Tibial artery (tissue), 4 donors: ENCODE results near the gene ASAP2.

Source experiments
- DNase-seq, 2 donors: peaks; one replicate each; pipeline ENCODE4 v3.0.0-alpha.2; 2019
- H3K27ac ChIP-seq, 2 donors: fragments of 200-600 bp; sonication (generic) in 1 of 2; 1 replicate in 1 of 2; 2 replicates in 1 of 2; pipeline ENCODE4 v1.5.1; 2018 to 2019; ENCODE audit warnings: mild to moderate bottlenecking in 1 of 2
- H3K27me3 ChIP-seq, 2 donors: fragments of 200-600 bp; sonication (generic) in 1 of 2; one replicate each; pipeline versions ENCODE4 v1.5.1 to v1.6.0; 2016 to 2019
- H3K36me3 ChIP-seq, 3 donors: fragments of 200-600 bp; sonication (generic) in 2 of 3; one replicate each; pipeline ENCODE4 v1.5.1; 2016 to 2019; ENCODE audit warnings: mild to moderate bottlenecking in 2 of 3
- H3K4me1 ChIP-seq, 4 donors: fragments of 200-600 bp; sonication (generic) in 2 of 4; 1 replicate in 3 of 4; 2 replicates in 1 of 4; pipeline ENCODE4 v1.5.1; 2016 to 2019
- H3K4me3 ChIP-seq, 2 donors: fragments of 200-600 bp; sonication (generic) in 1 of 2; 1 replicate in 1 of 2; 2 replicates in 1 of 2; pipeline ENCODE4 v1.5.1; 2018 to 2019; ENCODE audit warnings: mild to moderate bottlenecking in 2 of 2
- H3K9me3 ChIP-seq, 3 donors: fragments of 200-600 bp; sonication (generic) in 1 of 3; one replicate each; pipeline ENCODE4 v1.5.1; 2016 to 2019
- CTCF ChIP-seq, 2 experiments: fragments of 200-600 bp in 1 of 2; fragments of 450-650 bp in 1 of 2; IDR thresholded peaks; one replicate each; pipeline ENCODE4 v1.5.1; 2017 to 2019; ENCODE audit warnings: antibody characterized with exemption in 2 of 2, mild to moderate bottlenecking in 1 of 2, moderate library complexity in 1 of 2
- intact Hi-C: fragments of 100-400 bp; cut with DNase I; formaldehyde crosslinking; loops from one replicate; pipeline ENCODE4 v1.15.0; 2023; ENCODE audit warnings: low total_unique reads

Gene ASAP2

GRCh38 chr2:9204939-9205338, 1.7 kb upstream of the ASAP2 start:
- intact Hi-C loops: loop anchor here (10.0 kb wide), 1 partner anchor 60 kb away; no protein-coding TSS in a partner anchor
- no peaks in the 10 kb centered on the region for H3K9me3 ChIP-seq
- H3K27me3 ChIP-seq: no peaks in the 10 kb centered on the region
- DNase-seq: no peak
- no peak overlapping the region for H3K27ac ChIP-seq
- no peaks in the 10 kb centered on the region for H3K36me3 ChIP-seq
- H3K4me3 ChIP-seq: no peak overlapping the region
- TF ChIP-seq CTCF (IDR thresholded peaks at IDR 0.05): no peak
- peaks cover 0 to 24% (median 10%) of the 10 kb centered on the region in 4 donors for H3K4me1 ChIP-seq

GRCh38 chr2:9205486-9205885, 1.1 kb upstream of the ASAP2 start:
- H3K27me3 ChIP-seq: no peaks in the 10 kb centered on the region
- no peak for DNase-seq
- peak overlapping the region; percentile 95 for H3K4me3 ChIP-seq
- H3K36me3 ChIP-seq: no peaks in the 10 kb centered on the region
- peak overlapping the region; percentile 87 to 90 for H3K27ac ChIP-seq
- no peak for TF ChIP-seq CTCF (IDR thresholded peaks at IDR 0.05)
- H3K4me1 ChIP-seq: peaks cover 0 to 30% (median 10%) of the 10 kb centered on the region in 4 donors
- intact Hi-C loops: loop anchor here (10.0 kb wide), 1 partner anchor 59 kb away; no protein-coding TSS in a partner anchor
- H3K9me3 ChIP-seq: no peaks in the 10 kb centered on the region

GRCh38 chr2:9206991-9207640, 504 bp downstream of the ASAP2 start:
- peak in 1 of 2 donors; percentile 41 for DNase-seq
- no peak for TF ChIP-seq CTCF (IDR thresholded peaks at IDR 0.05)
- no peaks in the 10 kb centered on the region for H3K9me3 ChIP-seq
- peak overlapping the region; percentile 91 to 94 for H3K27ac ChIP-seq
- intact Hi-C loops: loop anchor here (2.0 to 10.0 kb wide), 2 partner anchors 58 to 128 kb away; no protein-coding TSS in a partner anchor
- H3K27me3 ChIP-seq: no peaks in the 10 kb centered on the region
- peak overlapping the region; percentile 95 for H3K4me3 ChIP-seq
- H3K4me1 ChIP-seq: peaks cover 0 to 46% (median 19%) of the 10 kb centered on the region in 4 donors
- H3K36me3 ChIP-seq: no peaks in the 10 kb centered on the region

DNA sequence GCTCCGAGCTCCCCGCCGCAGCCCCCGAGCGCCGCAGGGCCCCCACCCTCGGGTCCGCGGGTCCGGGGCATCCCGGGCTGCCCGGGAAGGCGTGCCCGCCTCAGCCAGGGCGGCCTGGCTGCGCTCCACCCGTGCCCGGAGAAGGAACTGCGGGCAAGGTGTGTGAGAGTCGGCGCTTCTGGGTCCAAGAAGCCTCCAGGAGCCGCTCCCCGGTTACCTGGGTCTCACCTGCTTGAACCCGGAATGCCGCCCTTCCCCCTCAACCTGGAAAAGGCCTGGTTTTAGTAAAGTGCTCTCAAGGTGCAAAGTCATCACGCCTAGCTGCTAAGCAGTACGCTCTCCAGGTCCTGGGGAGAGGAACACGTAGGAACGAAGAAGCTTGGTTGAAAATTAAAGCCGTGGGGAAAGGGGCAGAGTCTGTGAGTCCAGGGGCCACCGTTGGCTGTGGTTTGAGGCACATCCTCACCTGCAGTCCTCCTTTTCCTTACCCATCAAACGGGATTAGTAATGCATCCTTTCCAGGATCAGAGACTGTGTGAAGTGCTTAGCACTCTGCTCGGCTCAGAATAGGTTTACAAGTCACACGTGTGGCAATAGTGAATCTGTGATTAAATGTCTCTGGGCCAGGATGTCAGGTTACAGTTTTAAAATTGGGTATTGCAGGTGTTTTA, 1.2 kb downstream of the ASAP2 start:
- DNase-seq: no peak
- TF ChIP-seq CTCF (IDR thresholded peaks at IDR 0.05): no peak
- peak overlapping the region; percentile 91 to 94 for H3K27ac ChIP-seq
- peaks cover 0 to 52% (median 25%) of the 10 kb centered on the region in 4 donors for H3K4me1 ChIP-seq
- H3K9me3 ChIP-seq: no peaks in the 10 kb centered on the region
- H3K27me3 ChIP-seq: no peaks in the 10 kb centered on the region
- intact Hi-C loops: loop anchor here (2.0 to 10.0 kb wide), 2 partner anchors 57 to 127 kb away; no protein-coding TSS in a partner anchor
- peak overlapping the region; percentile 95 for H3K4me3 ChIP-seq
- no peaks in the 10 kb centered on the region for H3K36me3 ChIP-seq

DNA sequence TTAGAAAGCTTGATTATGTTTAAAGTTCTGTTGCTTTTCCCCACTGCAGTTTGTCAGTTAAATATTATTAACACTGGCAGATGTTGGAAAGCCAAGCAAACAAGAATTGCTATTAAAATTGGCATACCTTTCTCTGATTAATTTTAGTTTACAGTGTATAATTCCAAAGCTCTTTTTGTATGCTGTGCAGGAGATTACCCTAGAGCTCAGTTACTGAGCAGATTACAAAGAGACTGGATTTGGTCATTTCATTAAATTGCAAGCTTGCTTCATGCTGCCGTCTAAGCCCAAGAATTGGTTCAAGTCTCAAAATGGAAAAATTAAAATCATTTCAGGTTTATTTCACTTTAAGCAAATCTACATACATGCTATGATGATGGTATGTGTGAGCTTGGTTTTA, 2.3 kb downstream of the ASAP2 start:
- H3K27me3 ChIP-seq: no peaks in the 10 kb centered on the region
- peak overlapping the region; percentile 95 for H3K4me3 ChIP-seq
- no peaks in the 10 kb centered on the region for H3K36me3 ChIP-seq
- no peak for TF ChIP-seq CTCF (IDR thresholded peaks at IDR 0.05)
- H3K4me1 ChIP-seq: peaks cover 0 to 63% (median 36%) of the 10 kb centered on the region in 4 donors
- no peaks in the 10 kb centered on the region for H3K9me3 ChIP-seq
- H3K27ac ChIP-seq: peak overlapping the region in 1 of 2 donors; percentile 91
- DNase-seq: no peak
- intact Hi-C loops: loop anchor here (10.0 kb wide), 1 partner anchor 56 kb away; no protein-coding TSS in a partner anchor
